Fibroblast of villous mesenchyme (primary cell): Measurements from ENCODE around the gene SLFN13. TPM values are rescaled to one million over a fixed set of nuclear protein-coding genes. Genes with fewer than 3 reads are reported as not detected.
A peak's percentile ranks its signal among the peaks of the same experiment; 100 is the strongest.
"Not testable (repeated sequence)": the region's sequence is repeated elsewhere in the genome, so short reads cannot be mapped to it uniquely, and the experiment has no call there.

Experiments used
- DNase-seq: peaks from one replicate; pipeline ENCODE4 v3.0.0-alpha.2; 2010; ENCODE audit warnings: low read depth
- H3K4me3 ChIP-seq: 2 replicates; pipeline ENCODE4 v1.5.1; 2011; ENCODE audit warnings: low read depth, mild to moderate bottlenecking, low read length
- total RNA-seq: library from RNA; depleted of rRNA; stranded (reverse); fragments of >200 nt; gene quantifications from 2 replicates; pipeline ENCODE4 v1.2.3, GENCODE V29; 2012
- TF ChIP-seq, protein P1 (sequence below): IDR thresholded peaks from 2 replicates; pipeline ENCODE4 v1.5.1; 2012; ENCODE audit warnings: low read depth, mild to moderate bottlenecking, low read length; ENCODE audit not compliant: insufficient read depth

Gene SLFN13
- total RNA-seq, 1 donor = 2.6 TPM

DNA sequence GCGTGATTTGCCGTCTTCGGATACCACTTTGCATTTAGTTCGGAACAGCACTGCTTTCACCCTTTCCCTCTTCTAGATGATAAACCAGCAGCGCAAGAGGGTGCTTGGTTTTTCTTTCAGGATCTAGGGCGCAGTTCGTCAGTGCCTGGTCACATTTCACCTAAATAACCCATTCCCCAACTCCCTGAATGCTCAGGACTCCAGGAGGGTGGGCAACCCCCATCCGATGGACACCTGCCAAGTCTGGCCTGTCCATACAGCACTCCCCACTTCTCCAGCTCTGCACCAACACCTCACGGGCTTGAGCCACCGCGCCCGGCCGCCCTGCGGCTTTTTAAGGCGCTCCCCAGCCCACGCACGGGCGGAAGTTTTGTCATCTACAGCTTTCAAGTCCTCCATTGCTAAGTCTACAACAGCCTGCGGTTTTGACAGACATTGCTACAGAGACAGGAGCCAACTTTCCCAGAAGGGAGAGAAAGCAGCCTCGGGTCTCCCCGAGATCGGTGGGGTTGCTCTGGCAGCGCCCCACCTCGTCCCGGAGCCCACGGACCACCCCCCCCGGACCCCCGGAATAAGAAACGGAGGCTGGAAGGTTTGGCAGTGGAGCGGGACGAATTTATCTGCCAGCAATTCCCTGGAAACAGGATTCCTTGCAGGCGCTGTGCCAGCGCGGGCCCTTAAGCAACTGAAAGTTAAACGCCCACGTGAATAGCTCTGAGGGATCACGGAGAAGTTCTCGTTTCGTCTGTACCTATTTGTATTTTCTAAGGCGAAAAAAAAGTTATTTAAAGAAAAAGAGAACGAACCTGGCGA lies 38.6 kb upstream of the SLFN13 start:
- peak overlapping the region; percentile 60 for H3K4me3 ChIP-seq
- DNase-seq = peak; percentile 49
- TF ChIP-seq, protein P1, sequence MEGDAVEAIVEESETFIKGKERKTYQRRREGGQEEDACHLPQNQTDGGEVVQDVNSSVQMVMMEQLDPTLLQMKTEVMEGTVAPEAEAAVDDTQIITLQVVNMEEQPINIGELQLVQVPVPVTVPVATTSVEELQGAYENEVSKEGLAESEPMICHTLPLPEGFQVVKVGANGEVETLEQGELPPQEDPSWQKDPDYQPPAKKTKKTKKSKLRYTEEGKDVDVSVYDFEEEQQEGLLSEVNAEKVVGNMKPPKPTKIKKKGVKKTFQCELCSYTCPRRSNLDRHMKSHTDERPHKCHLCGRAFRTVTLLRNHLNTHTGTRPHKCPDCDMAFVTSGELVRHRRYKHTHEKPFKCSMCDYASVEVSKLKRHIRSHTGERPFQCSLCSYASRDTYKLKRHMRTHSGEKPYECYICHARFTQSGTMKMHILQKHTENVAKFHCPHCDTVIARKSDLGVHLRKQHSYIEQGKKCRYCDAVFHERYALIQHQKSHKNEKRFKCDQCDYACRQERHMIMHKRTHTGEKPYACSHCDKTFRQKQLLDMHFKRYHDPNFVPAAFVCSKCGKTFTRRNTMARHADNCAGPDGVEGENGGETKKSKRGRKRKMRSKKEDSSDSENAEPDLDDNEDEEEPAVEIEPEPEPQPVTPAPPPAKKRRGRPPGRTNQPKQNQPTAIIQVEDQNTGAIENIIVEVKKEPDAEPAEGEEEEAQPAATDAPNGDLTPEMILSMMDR = no peak

DNA sequence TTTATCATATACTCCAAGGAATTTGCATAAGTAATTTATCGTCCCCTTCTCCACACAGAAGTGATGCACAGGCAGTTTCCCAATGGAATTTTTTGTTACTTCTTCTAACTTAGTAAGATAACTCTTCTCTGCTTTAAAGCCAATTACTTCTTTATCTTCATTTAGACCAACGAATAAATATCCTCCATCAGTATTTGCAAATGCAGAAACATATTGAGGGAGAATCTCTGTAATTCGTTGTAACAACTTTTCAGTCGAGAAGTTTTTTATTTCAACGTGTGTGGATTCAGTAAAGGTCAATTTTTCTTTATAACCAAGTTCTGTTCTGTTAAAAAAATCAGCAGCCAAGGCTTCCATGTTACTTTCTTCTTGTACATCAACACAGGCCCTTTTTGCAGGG lies 30.7 kb upstream of the SLFN13 start:
- TF ChIP-seq, protein P1 = no peak
- H3K4me3 ChIP-seq = no peak overlapping the region
- DNase-seq = no peak

DNA sequence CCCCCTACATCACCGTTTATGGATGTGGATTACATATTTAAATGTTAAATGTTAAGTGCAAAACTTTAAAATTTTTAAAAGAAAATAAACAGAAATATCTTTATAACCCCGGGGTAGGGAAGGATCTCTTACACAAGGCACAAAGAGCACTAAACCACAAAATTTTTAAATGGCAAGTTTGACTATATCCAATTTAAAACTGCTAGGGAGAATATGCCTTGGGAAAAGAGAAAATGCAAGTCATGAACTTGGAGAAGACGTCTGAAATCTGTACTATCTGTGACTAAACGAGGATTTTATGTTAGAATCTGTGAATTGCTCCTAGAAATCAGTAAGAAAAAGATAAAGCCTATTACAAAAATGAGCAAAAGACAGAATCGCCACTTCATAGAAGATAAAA lies 28.7 kb upstream of the SLFN13 start:
- no peak for DNase-seq
- H3K4me3 ChIP-seq = no peak overlapping the region
- TF ChIP-seq, protein P1 = no peak

DNA sequence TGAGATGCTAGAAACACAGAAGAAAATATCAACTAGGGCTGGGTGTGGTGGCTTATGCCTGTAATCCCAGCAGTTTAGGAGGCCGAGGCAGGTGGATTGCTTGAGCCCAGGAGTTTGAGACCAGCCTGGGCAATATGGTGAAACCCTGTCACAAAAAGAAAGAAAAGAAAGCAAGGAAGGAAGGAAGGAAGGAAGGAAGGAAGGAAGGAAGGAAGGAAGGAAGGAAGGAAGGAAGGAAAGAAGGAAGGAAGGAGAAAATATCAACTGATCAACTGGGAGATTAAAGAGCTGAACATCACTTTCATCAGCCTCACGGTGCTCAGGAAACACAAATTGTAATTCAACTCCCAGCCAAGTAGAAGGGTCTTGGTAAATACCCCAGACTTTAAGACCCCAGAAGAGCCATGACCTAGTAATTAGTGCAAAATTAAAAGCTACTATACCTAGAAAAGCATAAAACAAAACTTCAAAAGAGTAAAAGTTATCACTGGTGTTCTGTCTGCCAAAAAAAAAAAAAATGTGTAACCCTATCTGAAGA lies 27.8 kb upstream of the SLFN13 start:
- H3K4me3 ChIP-seq = no peak overlapping the region
- DNase-seq = no peak
- TF ChIP-seq, protein P1 = no peak

DNA sequence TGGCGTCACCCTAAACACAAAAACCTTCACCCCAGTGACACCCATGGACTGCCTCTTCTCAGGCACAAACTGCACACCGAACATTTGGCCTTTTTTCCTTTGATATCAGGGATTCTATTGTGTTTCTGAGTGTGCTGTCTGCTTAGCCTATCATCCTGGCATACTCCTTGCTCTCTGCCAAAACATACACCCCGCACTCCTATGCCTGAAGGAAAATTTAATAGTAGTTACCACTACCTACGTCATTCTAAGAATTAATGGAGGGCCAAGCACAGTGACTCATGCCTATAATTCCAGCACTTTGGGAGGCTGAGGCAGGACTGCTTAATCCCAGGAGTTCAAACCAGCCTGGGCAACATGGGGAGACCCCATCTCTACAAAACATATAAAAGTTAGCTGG lies 19.9 kb upstream of the SLFN13 start:
- DNase-seq = no peak
- H3K4me3 ChIP-seq = no peak overlapping the region
- TF ChIP-seq, protein P1 = no peak

DNA sequence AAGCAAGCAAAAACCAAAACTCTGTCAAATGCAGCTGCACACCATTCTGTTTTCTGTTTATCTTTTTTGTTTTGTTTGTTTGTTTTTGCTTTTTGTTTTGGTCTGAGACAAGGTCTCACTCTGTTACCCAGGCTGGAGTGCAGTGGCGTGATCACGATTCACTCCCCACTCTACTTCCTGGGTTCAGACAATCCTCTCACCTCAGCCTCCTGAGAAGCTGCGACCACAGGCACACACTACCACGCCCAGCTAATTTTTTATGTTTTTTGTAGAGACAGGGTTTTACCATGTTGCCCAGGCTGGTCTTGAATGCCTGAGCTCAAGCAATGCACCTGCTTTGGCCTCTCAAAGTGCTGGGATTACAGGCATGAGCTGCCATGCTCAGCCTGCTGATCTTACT lies 19.3 kb upstream of the SLFN13 start:
- TF ChIP-seq, protein P1 = no peak
- no peak for DNase-seq

DNA sequence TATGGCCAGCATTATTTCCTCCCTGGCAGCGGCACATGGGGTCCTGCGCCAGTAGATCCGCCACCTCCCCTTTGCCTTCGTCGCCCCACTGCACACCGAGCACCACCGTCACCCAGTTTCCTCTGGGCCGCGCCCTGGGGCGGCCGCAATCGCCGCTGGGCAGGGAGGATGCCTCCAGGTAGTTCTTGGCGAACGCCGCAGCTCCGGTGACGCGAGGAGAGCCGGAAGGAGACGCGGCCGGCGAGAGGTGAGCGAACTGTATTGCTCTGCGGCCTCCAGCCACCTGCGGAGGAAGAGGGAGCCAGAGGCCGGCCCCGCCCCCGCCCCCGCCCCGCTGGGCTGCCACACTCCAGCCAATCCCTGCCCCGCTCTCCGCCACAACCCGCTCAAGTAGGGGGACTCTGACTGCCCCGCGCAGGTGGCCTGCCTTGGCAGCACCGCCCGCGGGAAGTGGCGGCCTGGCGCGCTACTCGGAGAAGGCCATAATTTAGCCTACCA lies 11.8 kb upstream of the SLFN13 start:
- no peak for DNase-seq
- TF ChIP-seq, protein P1 = no peak
- no peak overlapping the region for H3K4me3 ChIP-seq

More for the DNA sequence above, 19.3 kb upstream of the SLFN13 start:
- no peak overlapping the region for H3K4me3 ChIP-seq

DNA sequence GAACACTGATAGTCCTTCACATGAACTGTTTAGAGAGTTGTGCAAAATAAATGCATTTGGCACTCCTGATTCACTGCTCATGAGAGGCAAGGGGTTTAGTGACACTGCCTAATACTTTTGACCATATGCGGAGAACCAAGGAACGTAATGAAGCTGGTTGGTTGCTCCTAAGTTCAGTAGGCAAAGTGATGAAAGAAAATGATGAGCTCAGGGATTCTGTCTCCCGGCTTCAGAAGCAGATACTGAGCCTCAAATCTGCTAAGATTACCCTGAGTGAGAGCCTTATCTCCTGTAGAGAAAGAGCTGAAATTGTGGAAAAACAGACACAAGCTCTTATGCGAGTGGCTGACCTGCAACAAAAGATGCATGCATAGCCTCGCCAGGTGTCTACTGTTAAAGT lies 5.5 kb upstream of the SLFN13 start:
- not testable (repeated sequence) for H3K4me3 ChIP-seq, DNase-seq
